Myocyte (in vitro differentiated cells): ENCODE measurements around the gene ARHGEF9. TPM values are rescaled to one million over a fixed set of nuclear protein-coding genes. Genes with fewer than 3 reads are reported as not detected.
"Not testable (repeated sequence)": the region's sequence is repeated elsewhere in the genome, so short reads cannot be mapped to it uniquely, and the experiment has no call there.

Source experiments
- DNase-seq: peaks from one replicate; pipeline ENCODE4 v3.0.0-alpha.2; 2012; ENCODE audit warnings: low read depth
- microRNA counts: library from miRNA; unstranded; fragments of <30 nt; microRNA quantifications from one replicate; lab custom pipeline; 2016
- microRNA-seq: library from miRNA; unstranded; fragments of <30 nt; microRNA quantifications from one replicate; pipeline ENCODE4, GENCODE V29; 2016
- total RNA-seq: library from RNA; depleted of rRNA; stranded (reverse); fragments of >200 nt; gene quantifications from 2 replicates; pipeline ENCODE4 v1.2.3, GENCODE V29; 2014

ARHGEF9 gene
- total RNA-seq, 1 donor from 2014 or later: 41.9 TPM

- DNase-seq: peak; percentile 5
Observed at GRCh38 chrX:63661676-63662075, 123.3 kb downstream of the ARHGEF9 start.

DNA sequence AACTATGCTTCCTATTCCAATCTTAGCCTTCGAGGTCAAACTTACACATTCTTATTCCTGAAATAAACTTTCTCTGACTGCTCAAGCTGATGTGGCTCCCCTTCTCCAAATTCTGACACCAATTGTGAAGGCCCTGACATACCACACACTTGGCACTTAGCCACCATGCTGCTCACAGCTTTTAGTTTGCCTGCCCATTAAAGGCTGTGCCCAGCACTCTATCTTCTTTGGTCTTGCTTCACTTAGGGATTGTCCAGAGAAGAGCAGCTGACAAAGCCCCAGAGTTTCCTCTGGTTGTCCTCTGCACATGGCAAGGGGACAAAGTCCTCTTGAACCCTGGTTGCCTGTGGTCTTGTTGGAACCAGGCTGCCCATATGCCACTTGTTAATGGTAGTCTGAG, 126.1 kb downstream of the ARHGEF9 start:
- peak; percentile 88 for DNase-seq

DNA sequence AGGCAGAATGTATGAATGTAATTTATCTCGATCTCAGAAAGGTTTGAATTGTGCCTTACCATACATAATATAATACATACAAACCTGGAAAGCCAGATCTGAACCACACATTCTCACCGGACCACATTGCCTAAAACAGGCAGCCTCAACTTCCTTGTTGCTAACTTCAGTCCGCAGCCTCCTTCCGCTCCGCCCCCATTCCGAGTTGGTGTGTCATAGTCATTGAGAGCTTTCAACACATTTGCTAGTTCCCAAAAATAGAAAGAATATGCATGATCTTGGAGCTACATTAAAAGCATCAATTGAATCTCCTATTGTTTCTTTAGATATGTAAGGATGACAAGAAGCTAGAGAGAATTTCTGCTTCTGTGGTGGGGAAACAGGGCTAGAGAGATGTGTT, 127.2 kb downstream of the ARHGEF9 start:
- peak; percentile 87 for DNase-seq

DNA sequence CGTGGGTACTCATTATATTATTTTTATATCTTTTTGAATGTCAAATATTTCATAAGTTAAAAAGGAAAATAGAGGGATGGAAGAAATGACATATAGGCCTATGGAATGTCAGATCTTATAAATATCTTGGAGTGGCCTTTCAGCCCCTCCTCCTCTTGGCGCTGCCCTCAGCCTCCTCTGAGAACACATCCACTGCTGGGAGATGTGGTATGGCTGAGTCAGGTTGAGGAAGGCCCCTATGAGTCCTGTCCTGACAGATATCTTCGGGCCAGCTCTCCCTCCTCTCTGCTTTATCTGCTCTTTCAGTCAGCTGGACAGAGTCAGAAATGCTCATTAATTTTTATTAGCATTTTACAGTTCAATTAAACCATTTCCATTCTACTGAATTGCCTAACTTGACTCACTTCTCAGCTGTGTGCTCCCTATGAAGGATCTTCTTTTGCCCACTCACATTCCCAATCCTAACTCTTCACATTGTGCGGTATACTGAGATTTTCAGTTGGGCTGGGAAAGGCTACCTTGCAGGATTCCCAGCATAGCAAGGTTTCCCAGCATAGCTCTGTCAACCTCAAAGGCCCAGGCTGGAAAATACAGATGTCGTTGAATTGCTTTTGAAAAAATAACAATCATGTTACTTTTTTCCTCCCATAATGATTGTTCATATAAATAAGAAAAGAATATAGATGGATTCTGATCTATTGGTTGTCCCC, 128.0 kb downstream of the ARHGEF9 start:
- DNase-seq: peak; percentile 63

DNA sequence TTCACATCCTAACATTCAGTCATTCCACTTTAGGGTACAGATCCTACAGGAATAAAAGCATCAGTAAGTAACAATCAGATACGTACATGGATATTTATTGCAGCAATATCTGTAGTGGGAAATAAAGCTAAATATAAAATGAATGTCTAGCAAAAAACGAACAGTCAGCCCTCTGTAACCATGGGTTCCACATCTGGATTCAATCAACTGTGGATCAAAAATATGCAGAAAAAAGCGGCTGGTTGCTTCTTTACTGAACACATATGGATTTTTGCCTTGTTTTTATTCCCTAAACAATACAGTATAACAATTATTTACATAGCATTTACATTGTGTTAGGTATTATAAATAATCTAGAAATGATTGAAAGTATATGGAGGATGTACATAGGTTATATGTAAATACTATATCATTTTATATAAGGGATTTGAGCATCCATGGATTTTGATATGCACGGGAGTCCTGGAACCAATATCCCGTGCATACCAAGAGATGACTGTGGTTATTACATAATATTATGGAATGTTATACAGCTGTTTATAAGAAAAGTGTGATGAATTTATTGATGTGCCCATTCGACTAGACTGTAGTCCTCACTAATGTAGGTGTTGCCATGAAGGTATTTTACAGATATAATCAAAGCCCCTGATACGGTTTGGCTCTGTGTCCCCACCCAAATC, 132.8 kb downstream of the ARHGEF9 start:
- no peak for DNase-seq

DNA sequence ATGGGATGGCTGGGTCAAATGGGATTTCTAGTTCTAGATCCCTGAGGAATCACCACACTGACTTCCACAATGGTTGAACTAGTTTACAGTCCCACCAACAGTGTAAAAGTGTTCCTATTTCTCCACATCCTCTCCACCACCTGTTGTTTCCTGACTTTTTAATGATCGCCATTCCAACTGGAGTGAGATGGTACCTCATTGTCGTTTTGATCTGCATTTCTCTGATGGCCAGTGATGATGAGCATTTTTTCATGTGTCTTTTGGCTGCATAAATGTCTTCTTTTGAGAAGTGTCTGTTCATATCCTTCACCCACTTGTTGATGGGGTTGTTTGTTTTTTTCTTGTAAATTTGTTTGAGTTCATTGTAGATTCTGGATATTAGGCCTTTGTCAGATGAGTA, 139.3 kb downstream of the ARHGEF9 start:
- DNase-seq: not testable (repeated sequence)

DNA sequence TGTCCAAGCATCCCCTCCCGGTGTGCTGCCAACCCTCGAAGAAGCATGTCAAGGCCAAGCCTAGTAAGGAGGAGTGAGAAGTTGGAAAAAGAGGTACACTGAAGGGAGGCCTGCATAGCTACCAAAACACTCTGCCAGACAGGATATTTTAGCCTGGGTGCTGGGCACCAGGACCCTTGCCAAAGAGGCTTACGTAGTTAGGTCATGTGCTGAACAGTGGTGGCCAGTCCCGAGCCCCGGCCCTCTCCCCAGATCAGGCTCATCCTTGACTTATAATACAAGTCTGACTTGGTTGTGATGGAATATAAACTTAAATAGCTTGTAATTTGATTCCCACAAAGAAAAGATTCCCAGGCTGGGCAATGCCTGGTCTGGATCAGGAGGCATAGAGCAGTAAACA, 149.3 kb downstream of the ARHGEF9 start:
- peak; percentile 18 for DNase-seq

GRCh38 chrX:63613531-63614028, 171.4 kb downstream of the ARHGEF9 start:
- DNase-seq: no peak

- no peak for DNase-seq
Observed at GRCh38 chrX:63585936-63586335, 199.1 kb downstream of the ARHGEF9 start.

MicroRNAs encoded within 50 kb of the gene (microRNA counts, 767-probe panel; counts per million panel counts)
- microRNA hsa-miR-1468 (lab: Ali Mortazavi, UCI): not detected

Small RNA genes lying within 50 kb of the gene (microRNA-seq; reads per million reads assigned to microRNA genes)
- 0.81 reads per million for gene MIR1468
